COLO829 (cell line): ENCODE measurements around the gene DST.

Source experiments
- DNase-seq: peaks from one replicate; pipeline ENCODE4 v3.0.0; 2012; ENCODE audit warnings: low spot score

Gene DST

DNA sequence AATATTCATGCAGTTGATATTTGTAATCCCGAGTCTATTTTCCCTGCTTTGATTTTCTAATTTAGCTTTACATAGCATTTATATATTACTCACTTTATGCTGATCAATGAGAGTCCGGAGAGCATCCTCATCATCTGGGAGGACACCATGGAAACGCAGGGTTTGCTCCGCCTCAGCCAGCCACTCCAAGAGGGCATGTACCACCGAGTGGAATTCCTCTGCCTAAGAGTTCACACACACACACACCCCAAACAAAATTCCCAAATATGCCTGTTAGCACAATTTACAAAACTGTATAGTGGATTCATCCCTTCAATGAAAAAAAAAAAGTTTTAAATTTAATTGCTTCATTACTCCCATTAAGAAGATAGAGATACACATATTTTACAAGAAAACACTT lies 160.7 kb downstream of the DST start:
- no peak for DNase-seq

GRCh38 chr6:56480654-56481337 lies 161.9 kb downstream of the DST start:
- no peak for DNase-seq

GRCh38 chr6:56480246-56480645 lies 162.4 kb downstream of the DST start:
- DNase-seq = no peak

DNA sequence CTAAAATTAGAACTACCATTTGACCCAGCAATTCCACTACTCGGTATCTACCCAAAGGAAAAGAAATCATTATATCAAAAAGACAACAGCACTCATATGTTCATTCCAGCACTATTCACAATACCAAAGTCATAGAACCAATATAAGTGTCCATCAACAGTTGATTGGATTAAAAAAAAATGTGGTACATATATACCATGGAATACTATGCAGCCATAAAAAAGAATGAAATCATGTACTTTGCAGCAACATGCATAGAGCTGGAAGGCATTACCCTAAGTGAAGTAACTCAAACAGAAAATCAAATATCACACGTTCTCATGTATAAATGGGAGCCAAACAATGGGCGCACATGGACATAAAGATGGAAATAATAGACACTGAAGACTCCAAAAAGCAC lies 163.3 kb downstream of the DST start:
- no peak for DNase-seq

DNA sequence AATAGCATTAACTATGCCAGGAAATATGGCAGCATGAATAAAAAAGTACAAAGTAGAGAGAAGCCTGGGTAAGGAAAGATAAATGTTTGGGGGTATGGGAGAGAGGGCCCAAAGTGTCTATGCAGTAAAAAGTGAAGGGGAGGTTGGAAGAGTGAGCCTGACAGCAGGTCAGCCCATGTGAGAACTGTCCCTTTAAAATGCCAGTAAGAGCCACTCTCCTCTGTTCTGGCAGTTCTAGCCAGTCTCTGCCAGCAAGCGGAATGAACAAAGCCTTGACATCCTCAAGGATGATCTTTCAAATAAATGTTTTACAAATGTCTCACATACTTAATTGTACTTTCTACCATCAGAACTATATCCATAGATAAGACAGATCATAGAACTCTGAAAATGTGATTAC lies 164.5 kb downstream of the DST start:
- no peak for DNase-seq

DNA sequence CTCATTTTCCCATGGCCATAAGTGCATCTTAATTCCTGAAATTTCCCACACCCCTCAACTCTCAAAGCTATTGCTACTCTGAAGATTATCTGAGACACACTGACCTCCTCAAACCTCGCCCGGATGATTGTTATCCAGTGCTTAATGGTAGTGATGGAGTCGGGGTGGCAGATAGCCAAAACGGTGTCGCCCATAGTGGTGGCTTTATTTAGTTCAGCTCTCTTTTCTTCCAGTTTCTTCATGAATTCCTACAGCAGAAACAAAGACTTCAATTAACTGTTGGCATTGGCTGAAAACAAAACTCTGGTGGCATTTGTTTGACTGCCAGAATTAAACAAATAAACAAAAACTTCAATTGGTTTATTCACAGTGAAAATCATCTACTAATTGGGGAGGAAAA lies 165.4 kb downstream of the DST start:
- DNase-seq = no peak

- DNase-seq = no peak
Measured at GRCh38 chr6:56475736-56476457, 166.8 kb downstream of the DST start.

DNA sequence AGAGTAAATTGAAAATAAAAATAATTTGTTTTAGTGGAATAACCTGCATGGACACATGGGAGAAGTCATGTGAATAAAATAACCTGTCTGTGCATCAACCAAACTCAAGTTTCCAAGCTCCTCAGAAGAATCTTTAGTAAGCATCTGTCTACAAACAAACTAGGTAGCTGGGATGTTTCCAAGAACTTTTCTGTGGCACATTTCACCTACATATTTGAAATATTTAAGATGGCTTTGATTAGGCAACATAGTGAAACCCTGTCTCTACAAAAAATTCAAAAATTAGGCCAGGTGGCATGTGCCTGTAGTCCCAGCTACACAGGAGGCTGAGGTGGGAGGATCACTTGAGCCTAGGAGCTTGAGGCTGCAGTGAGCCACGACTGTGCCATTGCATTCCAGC lies 168.2 kb downstream of the DST start:
- no peak for DNase-seq

DNA sequence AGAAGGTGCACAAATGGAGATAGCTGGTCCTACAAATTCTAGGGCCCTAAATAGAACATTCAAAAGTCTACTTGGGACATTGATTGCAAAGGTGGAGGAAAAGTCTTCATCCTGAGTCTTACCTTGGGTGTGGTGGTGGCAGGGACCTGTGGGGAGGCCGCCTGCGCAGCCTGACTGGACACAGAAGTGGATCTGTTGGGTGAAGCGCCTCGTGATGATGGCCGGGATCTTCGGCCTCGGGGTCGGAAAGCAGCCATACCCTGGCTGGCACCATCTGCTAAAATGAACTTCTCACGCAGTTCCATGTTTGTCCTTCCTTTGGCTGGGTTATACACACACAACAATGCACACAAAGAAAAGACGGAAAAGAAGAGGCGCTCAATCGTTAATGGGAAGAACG lies 179.2 kb downstream of the DST start:
- DNase-seq = no peak

- DNase-seq = no peak
Measured at GRCh38 chr6:56459030-56459805, 183.5 kb downstream of the DST start.

GRCh38 chr6:56458324-56458884 lies 184.3 kb downstream of the DST start:
- DNase-seq = no peak

GRCh38 chr6:56456785-56457184 lies 185.9 kb downstream of the DST start:
- DNase-seq = no peak

DNA sequence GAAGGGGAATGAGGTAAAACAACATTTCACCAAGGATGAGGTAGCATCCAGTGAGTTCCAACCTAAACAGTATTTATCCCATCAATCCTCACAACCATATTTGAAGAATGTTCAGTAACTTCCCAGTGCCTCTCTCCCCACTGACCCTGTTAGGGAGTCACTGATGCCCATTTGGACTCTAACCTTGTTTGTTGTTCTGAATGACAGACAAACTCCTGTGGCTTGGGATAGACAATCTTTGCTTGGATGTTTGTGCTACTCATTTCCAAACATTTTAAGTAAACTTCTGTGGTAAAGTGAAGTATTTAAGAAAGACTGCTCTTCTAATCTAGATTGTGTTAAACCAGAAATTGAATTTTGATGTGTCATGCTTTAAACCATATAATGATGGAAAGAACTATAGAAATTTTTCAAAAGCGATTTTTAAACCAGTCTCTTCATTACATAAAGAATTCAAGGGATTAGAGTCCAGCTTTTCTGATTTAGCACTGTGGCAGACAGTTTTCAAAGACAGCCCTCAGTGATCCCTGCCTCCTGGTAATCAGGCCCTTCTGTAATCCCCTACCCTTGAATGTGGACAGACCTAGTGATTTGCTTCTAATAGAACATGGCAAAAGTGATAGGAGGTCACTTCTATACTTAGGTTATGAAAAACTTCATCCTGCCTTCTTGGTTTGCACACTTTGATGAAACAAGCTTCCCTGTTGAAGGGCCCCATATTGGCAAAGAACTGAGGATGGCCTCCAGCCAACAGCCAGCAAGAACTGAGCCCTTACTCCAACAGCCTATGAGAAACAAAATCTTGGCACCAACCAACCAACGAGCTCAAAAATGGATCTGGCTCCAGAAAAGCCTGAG lies 191.6 kb downstream of the DST start:
- DNase-seq = no peak

- DNase-seq = no peak
Measured at GRCh38 chr6:56450376-56450775, 192.3 kb downstream of the DST start.

GRCh38 chr6:56448046-56448445 lies 194.6 kb downstream of the DST start:
- DNase-seq = no peak

- DNase-seq = no peak
Measured at GRCh38 chr6:56445818-56446217, 196.9 kb downstream of the DST start.

GRCh38 chr6:56444855-56445254 lies 197.8 kb downstream of the DST start:
- DNase-seq = no peak

DNA sequence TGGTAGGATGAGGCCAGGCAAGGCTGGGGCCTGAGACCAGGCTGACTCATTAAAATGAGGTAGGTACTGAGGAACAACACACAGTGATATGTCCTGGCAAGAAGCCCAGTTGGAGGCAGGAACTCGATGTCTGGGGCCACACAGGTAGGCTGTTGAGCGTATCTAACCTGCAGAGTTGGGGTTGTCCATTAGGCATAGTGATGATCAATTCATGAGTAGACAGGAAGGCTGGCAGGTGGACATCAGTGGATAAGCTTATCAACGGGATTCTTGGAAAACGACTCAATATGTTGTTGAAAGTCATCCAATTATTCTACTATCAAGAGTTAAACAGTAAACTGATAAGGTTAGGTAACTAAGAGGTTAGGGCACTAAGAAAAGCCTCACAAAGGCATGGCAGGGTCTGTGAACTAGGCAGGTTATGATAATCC lies 202.1 kb downstream of the DST start:
- no peak for DNase-seq

GRCh38 chr6:56437171-56437900 lies 205.4 kb downstream of the DST start:
- DNase-seq = no peak

DNA sequence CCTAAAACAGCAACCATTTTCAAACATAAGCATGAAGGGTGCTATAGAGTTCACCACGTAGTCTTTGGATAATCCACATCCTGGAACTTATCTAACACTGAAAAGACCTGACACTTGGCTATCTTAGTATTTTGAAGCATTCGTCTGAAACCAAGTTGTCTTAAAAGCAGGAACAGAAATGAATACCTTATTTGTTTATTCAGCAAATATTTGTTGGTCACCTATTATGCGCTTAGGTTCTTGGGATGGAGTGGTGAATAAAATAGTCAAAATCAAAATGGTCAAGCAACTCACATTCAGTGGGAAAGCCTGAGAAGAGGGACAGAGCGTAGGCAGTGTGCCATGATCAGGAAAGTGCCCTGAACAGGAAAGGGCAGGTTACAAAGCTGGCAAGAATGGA lies 206.9 kb downstream of the DST start:
- no peak for DNase-seq

DNA sequence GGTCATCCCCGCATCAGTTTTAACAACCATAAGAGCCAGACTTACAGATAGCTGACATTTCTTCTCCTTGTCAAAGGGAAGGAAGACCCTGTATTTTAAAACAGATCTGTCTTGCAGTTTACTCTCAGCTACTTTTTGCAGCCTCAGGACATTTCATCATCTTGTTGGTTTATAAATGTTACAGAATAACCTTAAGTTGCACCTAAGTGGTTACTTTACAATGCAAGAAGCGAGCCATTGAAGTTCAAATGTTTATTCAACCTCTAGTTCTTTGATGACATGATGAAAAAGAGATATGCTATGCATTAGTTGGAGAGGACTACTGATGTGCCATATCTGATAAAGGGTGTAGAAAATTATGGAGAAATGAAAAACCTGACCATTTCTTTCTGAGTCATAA lies 207.4 kb downstream of the DST start:
- DNase-seq = no peak
